GM18517 (cell line): ENCODE data around the gene PERP.

ENCODE experiments used
- ATAC-seq: cut with Tn5 transposase; IDR thresholded peaks from one replicate; pipeline ENCODE4 v1.9.1; 2021; ENCODE audit warnings: mild to moderate bottlenecking, moderate library complexity; ENCODE audit not compliant: unreplicated experiment

PERP gene

DNA sequence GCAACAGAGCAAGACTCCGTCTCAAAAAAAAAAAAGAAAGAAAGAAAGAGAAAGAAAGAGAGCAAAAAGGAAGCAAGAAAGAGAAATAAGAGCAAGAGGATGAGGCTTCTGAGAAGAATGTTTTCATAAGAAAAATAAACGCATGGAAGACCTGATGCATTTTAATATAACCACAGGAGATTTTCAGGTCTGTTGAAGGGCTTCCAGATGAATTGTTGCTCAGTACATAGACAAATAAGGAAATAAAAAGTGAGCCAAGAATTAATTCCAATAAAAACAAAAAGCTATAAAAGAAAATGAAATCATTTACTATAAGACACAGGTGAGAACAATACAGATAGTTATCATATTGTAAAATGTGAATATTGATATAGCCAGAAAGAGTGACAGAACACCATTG lies 43.5 kb downstream of the PERP start:
- no peak for ATAC-seq

GRCh38 chr6:138054982-138055381 lies 52.2 kb downstream of the PERP start:
- ATAC-seq: no peak

GRCh38 chr6:138052783-138053182 lies 54.4 kb downstream of the PERP start:
- no peak for ATAC-seq

- ATAC-seq: no peak
Observed at GRCh38 chr6:138044972-138045371, 62.2 kb downstream of the PERP start.

- no peak for ATAC-seq
Observed at GRCh38 chr6:138044458-138044857, 62.8 kb downstream of the PERP start.
